ENCODE results near the gene MLXIP.

DNA sequence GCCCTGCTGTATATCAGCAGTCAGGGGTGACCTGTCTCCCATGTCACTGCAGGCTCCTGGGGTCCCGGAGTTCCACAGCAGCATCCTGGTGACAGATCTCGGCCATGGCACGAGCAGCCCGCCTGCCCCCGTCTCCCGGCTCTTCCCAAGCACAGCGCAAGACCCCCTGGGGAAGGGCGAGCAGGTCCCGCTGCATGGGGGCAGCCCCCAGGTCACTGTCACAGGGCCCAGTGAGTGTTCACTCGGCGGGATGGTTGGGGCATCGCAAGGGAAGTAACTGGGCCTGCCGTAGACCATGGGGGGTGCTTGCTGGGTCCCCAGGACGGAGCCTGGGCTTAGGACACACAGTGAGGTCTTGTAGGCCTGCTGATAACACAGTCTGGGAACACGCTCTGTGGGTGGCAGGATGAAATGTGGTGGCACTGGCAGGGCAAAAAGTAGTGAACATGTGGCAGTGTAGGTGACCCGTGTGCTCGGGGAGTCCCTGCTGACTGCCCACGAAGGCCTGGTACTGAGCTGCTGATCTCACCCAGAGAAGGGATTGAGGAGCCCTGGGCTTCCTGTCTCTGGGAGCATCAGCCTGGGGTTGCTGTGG lies 57.0 kb downstream of the MLXIP start:
- no peak for TF ChIP-seq EZH2 (IDR thresholded peaks at IDR 0.05)
- no peak for TF ChIP-seq POLR2AphosphoS5 (IDR thresholded peaks at IDR 0.05; ENCODE audit: borderline replicate concordance, low read depth, low read length)
- TF ChIP-seq FOXP2 (optimal IDR thresholded peaks at IDR 0.05; ENCODE audit: control extremely low read depth, extremely low read length, insufficient read depth) = no peak

All from SK-N-MC (cell line).